ENCODE results near the gene GRID1. TPM values are rescaled to one million over a fixed set of nuclear protein-coding genes. Genes with fewer than 3 reads are reported as not detected.

The GRID1 gene
- total RNA-seq, 1 experiment from 2014 or later, result not detected

DNA sequence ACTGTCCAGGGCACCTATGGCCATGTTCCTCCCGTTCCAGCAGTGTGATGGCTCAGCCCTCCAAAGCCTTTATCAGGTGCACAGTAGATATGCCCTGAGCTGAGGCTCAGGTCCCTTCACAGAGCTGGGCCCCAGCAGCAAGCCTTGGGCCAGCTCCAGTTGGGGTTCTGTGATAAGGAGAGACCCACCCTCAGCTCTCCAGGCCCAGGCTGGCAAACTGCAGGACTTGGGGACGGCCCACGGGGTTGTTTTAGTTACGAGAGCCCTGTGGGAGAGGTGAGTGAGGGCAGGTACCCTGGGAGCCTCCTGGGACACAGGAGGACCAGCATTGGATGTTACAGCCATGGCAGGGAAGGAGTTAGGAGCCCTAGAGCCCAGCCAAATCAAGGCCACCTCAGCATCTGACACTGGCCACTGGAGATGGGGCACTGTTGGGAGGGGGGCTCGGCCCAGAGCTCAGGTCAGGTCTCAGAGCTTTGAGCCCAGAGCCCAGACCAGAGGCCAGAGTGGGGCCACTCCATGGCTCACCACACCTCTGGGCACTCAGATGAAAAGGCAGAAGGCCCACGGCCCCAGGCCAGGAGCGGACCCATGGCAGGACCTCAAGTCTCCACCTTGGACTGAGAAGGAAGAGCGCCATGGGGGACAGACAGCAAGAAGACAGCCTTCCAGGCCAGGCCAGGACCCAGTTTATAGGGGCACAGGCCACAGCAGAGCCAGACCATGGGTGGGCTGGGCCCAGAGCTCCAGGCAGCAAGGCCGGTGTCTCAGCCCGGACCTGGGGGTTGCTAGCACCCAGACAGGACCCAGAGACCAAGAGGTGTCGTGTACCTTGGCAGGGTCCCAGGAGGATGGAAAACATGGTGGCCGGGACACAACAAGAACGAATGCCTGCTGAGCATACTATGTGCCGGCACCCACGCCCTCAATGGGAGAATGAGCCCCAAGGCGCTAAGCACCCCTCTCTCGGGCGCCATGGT lies 12.8 kb downstream of the GRID1 start:
- Histone ChIP-seq H3K79me2 (ENCODE audit: low read depth) (no peaks in the 10 kb centered on the region), H3K4me2 (no peak overlapping the region), H3K36me3 (ENCODE audit: low read depth) (no peaks in the 10 kb centered on the region), H3K4me1 (replicated peaks; ENCODE audit: insufficient read depth) (no peaks in the 10 kb centered on the region), H2AFZ (no peak overlapping the region), H3K27me3 (ENCODE audit: insufficient read depth, low read depth) (no peaks in the 10 kb centered on the region; the same call in none of the 2 replicates), H3K27ac (no peak overlapping the region), H4K20me1 (ENCODE audit: insufficient read depth) (no peaks in the 10 kb centered on the region), H3K9me2 (ENCODE audit: insufficient read depth) (no peaks in the 10 kb centered on the region), H3K4me3 (no peak overlapping the region), H3F3A (ENCODE audit: insufficient read depth, low read depth) (no peaks in the 10 kb centered on the region), H3K9me3 (ENCODE audit: insufficient read depth, low read depth) (no peaks in the 10 kb centered on the region)
- intact Hi-C loops (cut with micrococcal nuclease; ENCODE audit: unreplicated experiment), result no loop called here
- TF ChIP-seq CTCF (conservative IDR thresholded peaks at IDR 0.05) (no peak), EZH2 (IDR thresholded peaks at IDR 0.05; ENCODE audit: low read depth) (no peak)
- no TSS peak for BruUV-seq (replicated peaks)
- CTCF ChIA-PET, result no interaction called here
- POLR2A ChIA-PET (ENCODE audit: unreplicated experiment), result no interaction called here
- DNase-seq, result no peak

GRCh38 chr10:86350897-86351296 lies 15.7 kb downstream of the GRID1 start:
- no peak for TF ChIP-seq CTCF (conservative IDR thresholded peaks at IDR 0.05)
- TF ChIP-seq EZH2 (IDR thresholded peaks at IDR 0.05; ENCODE audit: low read depth), result no peak
- intact Hi-C loops (cut with micrococcal nuclease; ENCODE audit: unreplicated experiment), result no loop called here
- Histone ChIP-seq H3K4me3 (no peak overlapping the region), H3K27me3 (ENCODE audit: insufficient read depth, low read depth) (no peaks in the 10 kb centered on the region; the same call in none of the 2 replicates), H4K20me1 (ENCODE audit: insufficient read depth) (no peaks in the 10 kb centered on the region), H3K4me2 (no peak overlapping the region), H3K27ac (no peak overlapping the region), H3K4me1 (replicated peaks; ENCODE audit: insufficient read depth) (peaks cover 7% of the 10 kb centered on the region; the same call in 1 of the 2 replicates), H3F3A (ENCODE audit: insufficient read depth, low read depth) (no peaks in the 10 kb centered on the region), H3K79me2 (ENCODE audit: low read depth) (no peaks in the 10 kb centered on the region), H3K36me3 (ENCODE audit: low read depth) (no peaks in the 10 kb centered on the region), H3K9me2 (ENCODE audit: insufficient read depth) (no peaks in the 10 kb centered on the region), H2AFZ (no peak overlapping the region), H3K9me3 (ENCODE audit: insufficient read depth, low read depth) (no peaks in the 10 kb centered on the region)
- ChIA-PET CTCF (no interaction called here), POLR2A (ENCODE audit: unreplicated experiment) (no interaction called here)
- DNase-seq, result no peak
- BruUV-seq (replicated peaks), result no TSS peak

DNA sequence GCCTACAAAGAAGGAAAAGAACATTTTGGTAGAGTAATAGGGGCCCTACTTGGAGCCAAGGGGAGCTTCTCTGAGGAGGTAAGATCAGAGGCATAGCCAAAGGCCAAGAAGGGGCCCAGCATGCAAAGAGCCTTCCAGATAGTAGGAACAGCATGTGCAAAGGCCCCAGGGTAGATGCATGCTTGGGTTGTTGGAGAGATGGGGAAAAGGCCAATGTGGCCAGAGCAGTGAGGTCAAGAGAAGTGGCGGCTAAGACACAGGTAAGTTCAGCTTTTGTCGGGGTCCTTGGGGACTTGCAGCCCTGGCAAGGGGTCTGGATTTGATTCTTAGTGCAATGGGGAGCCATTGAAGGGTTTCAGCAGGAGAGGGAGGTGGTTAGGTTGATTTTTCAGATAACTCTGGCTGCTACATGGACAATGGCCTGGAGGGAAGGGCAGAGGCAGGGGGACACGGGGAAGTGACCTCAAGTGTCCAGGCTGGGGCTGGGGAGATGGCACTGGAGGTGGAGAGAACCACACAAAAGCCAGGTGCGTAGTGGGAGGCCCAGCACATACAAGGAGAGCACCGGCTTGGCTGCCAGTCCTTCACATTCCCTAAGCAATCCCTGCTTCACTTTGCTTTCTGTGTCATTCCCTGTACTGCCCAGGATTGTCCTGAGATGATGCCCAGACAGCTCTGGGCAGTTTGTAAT lies 16.5 kb downstream of the GRID1 start:
- no peaks in the 10 kb centered on the region for H3K36me3 ChIP-seq (ENCODE audit: low read depth)
- H3K9me2 ChIP-seq (ENCODE audit: insufficient read depth), result no peaks in the 10 kb centered on the region
- CTCF ChIA-PET, result no interaction called here
- H4K20me1 ChIP-seq (ENCODE audit: insufficient read depth), result no peaks in the 10 kb centered on the region
- intact Hi-C loops (cut with micrococcal nuclease; ENCODE audit: unreplicated experiment), result loop anchor here (10.0 kb wide), 1 partner anchor 95 kb away; no protein-coding TSS in a partner anchor
- POLR2A ChIA-PET (ENCODE audit: unreplicated experiment), result no interaction called here
- no peaks in the 10 kb centered on the region for H3F3A ChIP-seq (ENCODE audit: insufficient read depth, low read depth)
- no peak overlapping the region for H2AFZ ChIP-seq
- H3K27me3 ChIP-seq (ENCODE audit: insufficient read depth, low read depth), result no peaks in the 10 kb centered on the region; the same call in none of the 2 replicates
- BruUV-seq (replicated peaks), result no TSS peak
- peaks cover 12% of the 10 kb centered on the region; the same call in 1 of the 2 replicates for H3K4me1 ChIP-seq (replicated peaks; ENCODE audit: insufficient read depth)
- DNase-seq, result no peak
- H3K79me2 ChIP-seq (ENCODE audit: low read depth), result no peaks in the 10 kb centered on the region
- TF ChIP-seq EZH2 (IDR thresholded peaks at IDR 0.05; ENCODE audit: low read depth), result no peak
- no peak for TF ChIP-seq CTCF (conservative IDR thresholded peaks at IDR 0.05)
- H3K9me3 ChIP-seq (ENCODE audit: insufficient read depth, low read depth), result no peaks in the 10 kb centered on the region
- H3K4me3 ChIP-seq, result no peak overlapping the region
- H3K4me2 ChIP-seq, result no peak overlapping the region
- H3K27ac ChIP-seq, result no peak overlapping the region
